ENCODE results near the gene PRKAB2. TPM values are rescaled to one million over a fixed set of nuclear protein-coding genes. Genes with fewer than 3 reads are reported as not detected.
"Not testable (repeated sequence)": the region's sequence is repeated elsewhere in the genome, so short reads cannot be mapped to it uniquely, and the experiment has no call there.

Gene PRKAB2
- total and polyA plus RNA-seq, 2 of the 4 experiments (the other 2 are of a cell fraction) = 8.4 to 11.0 TPM

GRCh38 chr1:147142886-147143285, 29.4 kb downstream of the PRKAB2 start:
- no peak overlapping the region for H2AFZ ChIP-seq (replicated peaks; ENCODE audit: low read length, poor library complexity)
- no peak for ATAC-seq (ENCODE audit: low read depth)
- no peaks in the 10 kb centered on the region for H3K27me3 ChIP-seq (ENCODE audit: control insufficient read depth, insufficient read depth, low read length)
- dilution Hi-C loops (cut with HindIII; ENCODE audit: low sequenced_read_pairs, unreplicated experiment) (no loop called here), intact Hi-C loops (cut with micrococcal nuclease) (no loop called here), in situ Hi-C loops (cut with MboI; ENCODE audit: low sequenced_read_pairs) (no loop called here)
- no peak overlapping the region for H3K9ac ChIP-seq (ENCODE audit: low read depth, low read length)
- no peak overlapping the region for H4K8ac ChIP-seq (ENCODE audit: low read depth in 2 of 2, low read length in 2 of 2)
- POLR2A ChIA-PET (ENCODE audit: unreplicated experiment) = no interaction called here
- H2BK120ac ChIP-seq (ENCODE audit: low read depth, low read length) = no peak overlapping the region
- no peaks in the 10 kb centered on the region for H3K9me3 ChIP-seq (ENCODE audit: control insufficient read depth, insufficient read depth, low read length)
- H3K14ac ChIP-seq (replicated peaks; ENCODE audit: low read depth, low read length) = no peak overlapping the region
- H3K56ac ChIP-seq (ENCODE audit: extremely low read depth, insufficient read depth, low read length) = no peak overlapping the region
- TF ChIP-seq BHLHE40 (IDR thresholded peaks at IDR 0.05; ENCODE audit: low read depth, low read length) = no peak
- TF ChIP-seq RFX5 (IDR thresholded peaks at IDR 0.05; ENCODE audit: low read depth, low read length) = no peak
- TF ChIP-seq SMC3 (IDR thresholded peaks at IDR 0.05; ENCODE audit: low read depth, low read length) = no peak
- no peak for TF ChIP-seq MAFK (IDR thresholded peaks at IDR 0.05; ENCODE audit: low read depth, low read length)
- TF ChIP-seq NFE2L2 (IDR thresholded peaks at IDR 0.05; ENCODE audit: low read depth, low read length) = no peak
- no peak for TF ChIP-seq ELK1 (IDR thresholded peaks at IDR 0.05; ENCODE audit: borderline replicate concordance, low read depth, low read length)
- no peak for TF ChIP-seq FOS (IDR thresholded peaks at IDR 0.05; ENCODE audit: low read depth, low read length)
- no peak for TF ChIP-seq CEBPB (IDR thresholded peaks at IDR 0.05; ENCODE audit: low read depth, low read length)
- no peak for TF ChIP-seq RCOR1 (IDR thresholded peaks at IDR 0.05; ENCODE audit: insufficient replicate concordance, low read length)
- WGBS, 2 experiments (ENCODE audit: extremely low coverage in 2 of 2, insufficient read length in 1 of 2) = no CpG with 5 or more reads among the region's 2 CpGs
- H4K5ac ChIP-seq (ENCODE audit: low read depth, low read length) = no peak overlapping the region
- no peak overlapping the region for H3K27ac ChIP-seq (ENCODE audit: insufficient read depth, low read length)
- no peak overlapping the region for H2BK5ac ChIP-seq (ENCODE audit: low read depth, low read length, poor library complexity, severe bottlenecking)
- no peak overlapping the region for H3K4me3 ChIP-seq (ENCODE audit: insufficient read depth, low read depth, low read length)
- H4K91ac ChIP-seq (ENCODE audit: insufficient read depth, low read depth, low read length) = no peak overlapping the region
- BruUV-seq (replicated peaks) = no TSS peak
- H2AK9ac ChIP-seq (replicated peaks; ENCODE audit: low read depth, low read length, poor library complexity) = no peak overlapping the region
- H3K4me1 ChIP-seq (ENCODE audit: control insufficient read depth, insufficient read depth, low read length) = no peaks in the 10 kb centered on the region
- DNase-seq = no peak
- H2BK20ac ChIP-seq (ENCODE audit: low read depth, low read length) = no peak overlapping the region
- H2BK15ac ChIP-seq (ENCODE audit: low read depth, low read length) = no peak overlapping the region
- no peak overlapping the region for H3K4me2 ChIP-seq (ENCODE audit: low read depth, low read length)
- no peaks in the 10 kb centered on the region for H4K20me1 ChIP-seq (ENCODE audit: insufficient read depth, low read length)
- no peak overlapping the region for H2AK5ac ChIP-seq (ENCODE audit: low read depth, low read length)
- no peaks in the 10 kb centered on the region for H3K79me1 ChIP-seq (ENCODE audit: low read depth in 1 of 2, low read length in 2 of 2)
- CTCF ChIA-PET = no interaction called here
- no peak overlapping the region for H3K23ac ChIP-seq (ENCODE audit: low read depth, low read length)
- H3K4ac ChIP-seq (ENCODE audit: low read depth, low read length) = no peak overlapping the region
- H3K9me1 ChIP-seq (ENCODE audit: insufficient read depth, low read length) = no peaks in the 10 kb centered on the region
- no peaks in the 10 kb centered on the region for H3K36me3 ChIP-seq (ENCODE audit: control insufficient read depth, insufficient read depth, low read length)
- no peak overlapping the region for H3K18ac ChIP-seq (ENCODE audit: low read depth, low read length)

- H4K91ac ChIP-seq (ENCODE audit: insufficient read depth, low read depth, low read length); H4K20me1 ChIP-seq (ENCODE audit: insufficient read depth, low read length); ATAC-seq (ENCODE audit: low read depth); H2AK9ac ChIP-seq (replicated peaks; ENCODE audit: low read depth, low read length, poor library complexity); H2AK5ac ChIP-seq (ENCODE audit: low read depth, low read length); H3K9ac ChIP-seq (ENCODE audit: low read depth, low read length); intact Hi-C loops (cut with micrococcal nuclease); POLR2A ChIA-PET (ENCODE audit: unreplicated experiment); H3K18ac ChIP-seq (ENCODE audit: low read depth, low read length); H2BK20ac ChIP-seq (ENCODE audit: low read depth, low read length); H2BK15ac ChIP-seq (ENCODE audit: low read depth, low read length); in situ Hi-C loops (cut with MboI; ENCODE audit: low sequenced_read_pairs); H3K9me3 ChIP-seq (ENCODE audit: control insufficient read depth, insufficient read depth, low read length); H3K4me2 ChIP-seq (ENCODE audit: low read depth, low read length); BruUV-seq (replicated peaks); H4K5ac ChIP-seq (ENCODE audit: low read depth, low read length); DNase-seq; H2BK120ac ChIP-seq (ENCODE audit: low read depth, low read length); H3K9me1 ChIP-seq (ENCODE audit: insufficient read depth, low read length); H2BK5ac ChIP-seq (ENCODE audit: low read depth, low read length, poor library complexity, severe bottlenecking); H3K27me3 ChIP-seq (ENCODE audit: control insufficient read depth, insufficient read depth, low read length); H4K8ac ChIP-seq (ENCODE audit: low read depth in 2 of 2, low read length in 2 of 2); H3K4ac ChIP-seq (ENCODE audit: low read depth, low read length); H3K27ac ChIP-seq (ENCODE audit: insufficient read depth, low read length); H3K56ac ChIP-seq (ENCODE audit: extremely low read depth, insufficient read depth, low read length); H3K14ac ChIP-seq (replicated peaks; ENCODE audit: low read depth, low read length); dilution Hi-C loops (cut with HindIII; ENCODE audit: low sequenced_read_pairs, unreplicated experiment); H3K36me3 ChIP-seq (ENCODE audit: control insufficient read depth, insufficient read depth, low read length); H3K79me1 ChIP-seq (ENCODE audit: low read depth in 1 of 2, low read length in 2 of 2); H3K4me1 ChIP-seq (ENCODE audit: control insufficient read depth, insufficient read depth, low read length); H3K4me3 ChIP-seq (ENCODE audit: insufficient read depth, low read depth, low read length); H2AFZ ChIP-seq (replicated peaks; ENCODE audit: low read length, poor library complexity); H3K23ac ChIP-seq (ENCODE audit: low read depth, low read length): not testable (repeated sequence)
- CTCF ChIA-PET = interaction anchor here (0.6 kb wide), 1 partner anchor 14 kb away, joined by 5 read pairs; no protein-coding TSS in a partner anchor
- no CpG with 5 or more reads among the region's 1 CpG for WGBS, 2 experiments (ENCODE audit: extremely low coverage in 2 of 2, insufficient read length in 1 of 2)
Observed at GRCh38 chr1:147130721-147131120, 41.5 kb downstream of the PRKAB2 start.

All from IMR-90 (cell line).